GM18867 (cell line): ENCODE measurements around the gene PPIL6.
A peak's percentile ranks its signal among the peaks of the same experiment; 100 is the strongest.

Experiments used
- ATAC-seq: cut with Tn5 transposase; IDR thresholded peaks from one replicate; pipeline ENCODE4 v1.9.1; 2021; ENCODE audit warnings: mild to moderate bottlenecking, moderate library complexity; ENCODE audit not compliant: unreplicated experiment

The PPIL6 gene

GRCh38 chr6:109440331-109441068 is at the start of gene PPIL6, which contains the start of gene SMPD2:
TSS of gene PPIL6 (minus strand) at chr6:109440628. CDS start at chr6:109440590, 38 bp downstream.
TSS of gene SMPD2 (plus strand) at chr6:109440724. CDS start at chr6:109441122, 398 bp downstream.
- ATAC-seq, result peak; percentile 91

- ATAC-seq, result no peak
These were observed 47.6 kb upstream of the PPIL6 start for GRCh38 chr6:109488001-109488400.

GRCh38 chr6:109486068-109486467 is 45.6 kb upstream of the PPIL6 start:
- no peak for ATAC-seq

- ATAC-seq, result no peak
These were observed 45.0 kb upstream of the PPIL6 start for GRCh38 chr6:109485266-109485935.

GRCh38 chr6:109484122-109484521 is 43.7 kb upstream of the PPIL6 start:
- no peak for ATAC-seq

- ATAC-seq, result no peak
These were observed 43.3 kb upstream of the PPIL6 start for GRCh38 chr6:109483735-109484057.

- ATAC-seq, result peak; percentile 87
These were observed 42.7 kb upstream of the PPIL6 start, which contains the start of gene ZBTB24 for GRCh38 chr6:109482905-109483734. TSS of gene ZBTB24 (minus strand) at chr6:109483219. CDS start at chr6:109482026, 1,193 bp downstream.

- no peak for ATAC-seq
These were observed 40.6 kb upstream of the PPIL6 start for GRCh38 chr6:109480993-109481480.

- ATAC-seq, result no peak
These were observed 38.6 kb upstream of the PPIL6 start for GRCh38 chr6:109478841-109479624.

GRCh38 chr6:109478222-109478805 is 37.9 kb upstream of the PPIL6 start:
- ATAC-seq, result no peak

GRCh38 chr6:109477725-109478124 is 37.3 kb upstream of the PPIL6 start:
- peak; percentile 45 for ATAC-seq

- ATAC-seq, result no peak
These were observed 36.8 kb upstream of the PPIL6 start for GRCh38 chr6:109477184-109477583.

GRCh38 chr6:109475625-109476024 is 35.2 kb upstream of the PPIL6 start:
- no peak for ATAC-seq

- ATAC-seq, result no peak
These were observed 34.6 kb upstream of the PPIL6 start for GRCh38 chr6:109474995-109475394.

GRCh38 chr6:109473120-109473519 is 32.7 kb upstream of the PPIL6 start:
- no peak for ATAC-seq

GRCh38 chr6:109472132-109472995 is 31.9 kb upstream of the PPIL6 start:
- ATAC-seq, result peak; percentile 61

- no peak for ATAC-seq
These were observed 30.8 kb upstream of the PPIL6 start for GRCh38 chr6:109471105-109471810.

GRCh38 chr6:109469591-109470189 is 29.3 kb upstream of the PPIL6 start:
- ATAC-seq, result no peak
